ENCODE measurements around the gene ADARB1. TPM values are rescaled to one million over a fixed set of nuclear protein-coding genes. Genes with fewer than 3 reads are reported as not detected.

The ADARB1 gene
- total RNA-seq, 2 experiments from 2014 or later, result 39.6 to 41.9 TPM

DNA sequence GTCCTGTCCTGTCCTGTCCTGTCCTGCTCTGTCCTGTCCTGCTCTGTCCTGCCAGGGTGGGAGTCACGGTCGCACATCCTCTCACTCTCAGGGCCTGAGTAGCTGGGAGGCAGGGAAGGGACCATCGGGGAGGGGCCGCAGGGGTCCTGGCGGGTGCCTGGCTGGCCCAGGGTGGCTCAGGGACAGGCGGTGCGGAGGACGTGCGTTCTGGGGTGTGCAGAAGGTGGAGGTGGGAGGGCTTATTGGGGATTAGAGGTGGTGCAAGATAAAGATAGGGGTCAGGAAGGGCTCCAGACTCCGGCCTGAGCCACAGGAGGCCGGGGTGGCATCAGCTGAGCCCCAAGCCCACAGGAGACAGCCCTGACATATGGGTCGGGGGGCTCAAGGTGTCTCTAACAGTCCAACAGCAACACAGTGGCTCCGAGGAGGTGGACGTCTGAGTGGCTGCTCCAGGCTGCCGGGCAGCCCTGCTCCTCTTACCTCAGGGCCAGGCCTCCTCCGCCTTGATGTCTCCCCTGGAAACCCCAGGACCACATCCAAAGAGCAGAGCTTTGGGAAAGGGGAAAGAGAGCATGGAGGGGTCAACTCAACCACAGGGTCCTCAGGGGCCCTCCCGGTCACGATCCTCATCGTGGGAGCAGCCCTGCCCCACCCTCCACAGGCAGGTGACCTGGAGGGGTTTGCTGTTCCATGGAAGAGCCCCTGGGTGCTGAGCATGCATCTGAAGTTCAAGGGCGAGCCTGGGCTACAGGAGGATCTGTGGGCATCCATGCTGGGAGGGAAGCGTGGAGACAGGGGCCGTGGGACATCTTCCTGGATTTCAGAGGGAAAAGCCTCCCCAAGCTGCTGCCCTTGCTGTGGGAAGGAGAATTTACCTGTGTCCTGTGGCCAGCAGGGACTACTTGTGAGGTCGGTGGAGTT, 39.6 kb upstream of the ADARB1 start:
- H3K27me3 Mint-ChIP-seq, result peaks cover 8% of the 10 kb centered on the region
- H3K4me1 Mint-ChIP-seq, result no peaks in the 10 kb centered on the region
- no peak overlapping the region for H3K4me3 Mint-ChIP-seq
- no peak for DNase-seq
- H3K36me3 Mint-ChIP-seq, result no peaks in the 10 kb centered on the region
- H3K9me3 Mint-ChIP-seq, result peaks cover 15% of the 10 kb centered on the region
- H3K27ac Mint-ChIP-seq, result no peak overlapping the region

DNA sequence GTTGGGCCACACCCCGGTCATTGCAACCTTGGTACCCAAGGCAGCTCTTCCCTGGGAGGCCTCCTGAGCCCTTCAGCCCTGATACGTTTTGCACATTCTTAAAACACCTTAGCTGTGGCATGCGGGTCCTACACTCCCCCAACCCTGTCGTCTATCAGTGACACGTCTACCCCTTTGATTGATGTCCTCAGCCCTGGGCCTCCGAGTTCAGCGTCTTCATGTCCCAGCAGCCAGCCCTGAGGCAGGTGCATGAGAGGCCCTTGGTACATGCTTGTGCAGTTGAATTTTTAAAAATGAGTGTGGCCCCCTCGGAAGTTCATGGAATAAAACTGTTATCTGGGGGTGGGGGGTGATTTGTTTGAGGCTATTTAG, 38.9 kb upstream of the ADARB1 start:
- Mint-ChIP-seq H3K27ac (no peak overlapping the region), H3K4me1 (no peaks in the 10 kb centered on the region), H3K27me3 (peaks cover 8% of the 10 kb centered on the region), H3K9me3 (peaks cover 15% of the 10 kb centered on the region), H3K4me3 (no peak overlapping the region), H3K36me3 (no peaks in the 10 kb centered on the region)
- no peak for DNase-seq

DNA sequence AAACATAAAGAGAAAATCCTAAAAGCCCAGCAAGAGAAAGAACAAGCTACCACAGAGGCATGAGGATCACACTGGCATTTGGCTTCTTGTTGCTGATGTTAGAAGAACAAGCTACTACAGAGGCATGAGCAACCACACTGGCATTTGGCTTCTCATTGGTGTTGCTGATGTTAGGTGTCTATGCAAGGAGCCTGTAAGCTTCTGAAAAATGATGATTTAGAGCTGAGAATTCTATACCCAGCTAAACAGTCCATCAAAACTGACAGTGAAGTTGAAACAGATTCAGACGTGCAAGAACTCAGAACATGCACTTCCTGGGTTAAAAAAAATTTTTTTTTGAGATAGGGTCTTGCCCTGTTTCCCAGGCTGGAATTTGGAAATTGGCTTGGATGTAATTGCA, 37.8 kb upstream of the ADARB1 start:
- H3K4me1 Mint-ChIP-seq, result no peaks in the 10 kb centered on the region
- peaks cover 5% of the 10 kb centered on the region for H3K27me3 Mint-ChIP-seq
- H3K27ac Mint-ChIP-seq, result no peak overlapping the region

DNA sequence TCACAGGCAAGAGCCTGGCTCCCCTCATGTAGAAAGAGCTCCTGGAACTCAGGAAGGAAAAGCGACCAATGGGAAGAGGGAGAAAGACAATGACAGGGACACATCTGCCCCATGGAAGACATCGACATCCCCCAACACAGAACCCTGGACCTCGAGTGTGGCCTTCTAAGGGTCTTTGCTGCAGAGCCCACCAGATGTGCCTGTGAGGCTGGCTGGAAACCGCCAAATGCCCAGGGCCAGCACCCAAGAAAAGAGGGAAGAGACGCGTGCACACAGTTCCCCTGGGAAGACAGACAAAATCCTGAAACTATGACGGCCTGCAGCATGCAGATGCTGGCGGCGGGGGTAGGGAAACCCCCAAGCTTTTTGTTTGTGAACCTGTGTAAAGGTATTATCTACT, 36.4 kb upstream of the ADARB1 start:
- DNase-seq, result no peak
- Mint-ChIP-seq H3K27ac (no peak overlapping the region), H3K27me3 (peaks cover 4% of the 10 kb centered on the region), H3K4me1 (no peaks in the 10 kb centered on the region), H3K4me3 (no peak overlapping the region), H3K36me3 (no peaks in the 10 kb centered on the region), H3K9me3 (peaks cover 15% of the 10 kb centered on the region)

More for the DNA sequence above, 37.8 kb upstream of the ADARB1 start:
- H3K4me3 Mint-ChIP-seq, result no peak overlapping the region
- H3K36me3 Mint-ChIP-seq, result no peaks in the 10 kb centered on the region
- DNase-seq, result no peak
- H3K9me3 Mint-ChIP-seq, result peaks cover 15% of the 10 kb centered on the region

DNA sequence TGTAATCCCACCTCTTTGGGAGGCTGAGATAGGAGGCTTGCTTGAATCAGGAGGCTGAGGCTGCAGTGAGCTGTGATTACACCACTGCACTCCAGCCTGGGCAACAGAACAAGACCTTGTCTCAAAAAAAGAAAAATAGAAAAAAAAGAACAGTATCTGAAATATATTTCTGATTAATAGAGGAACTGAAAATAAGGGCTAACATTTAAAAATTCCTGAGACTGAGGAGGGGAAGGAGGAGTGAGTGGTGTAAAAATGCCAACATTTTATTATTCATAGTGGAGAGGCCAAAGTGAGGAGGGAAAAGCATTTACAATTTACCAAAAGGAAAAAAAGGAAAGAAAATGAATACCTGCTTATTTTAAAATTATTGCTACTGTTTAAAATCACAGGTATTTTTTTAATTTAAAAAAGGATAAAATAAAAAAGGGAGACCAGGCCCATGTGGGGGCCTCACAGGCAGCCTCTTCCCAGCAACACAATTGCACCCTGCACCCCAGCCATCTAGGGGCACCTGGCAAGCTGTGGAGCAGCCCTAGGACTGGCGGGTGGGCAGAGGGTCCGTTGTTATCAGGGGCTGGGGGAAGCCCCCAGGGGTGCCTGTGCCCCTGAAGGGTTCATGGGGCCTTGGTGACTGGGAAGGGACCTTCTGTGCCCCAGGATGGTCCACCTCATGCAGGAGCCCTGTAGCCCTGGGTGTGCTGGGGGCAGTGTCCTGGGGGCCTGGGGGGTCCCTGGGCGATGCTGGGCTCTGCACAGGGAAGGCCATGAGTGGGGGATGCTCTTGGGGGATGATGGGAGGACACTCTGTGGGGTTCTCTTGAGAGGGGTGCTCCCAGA, 34.8 kb upstream of the ADARB1 start:
- H3K36me3 Mint-ChIP-seq, result no peaks in the 10 kb centered on the region

DNA sequence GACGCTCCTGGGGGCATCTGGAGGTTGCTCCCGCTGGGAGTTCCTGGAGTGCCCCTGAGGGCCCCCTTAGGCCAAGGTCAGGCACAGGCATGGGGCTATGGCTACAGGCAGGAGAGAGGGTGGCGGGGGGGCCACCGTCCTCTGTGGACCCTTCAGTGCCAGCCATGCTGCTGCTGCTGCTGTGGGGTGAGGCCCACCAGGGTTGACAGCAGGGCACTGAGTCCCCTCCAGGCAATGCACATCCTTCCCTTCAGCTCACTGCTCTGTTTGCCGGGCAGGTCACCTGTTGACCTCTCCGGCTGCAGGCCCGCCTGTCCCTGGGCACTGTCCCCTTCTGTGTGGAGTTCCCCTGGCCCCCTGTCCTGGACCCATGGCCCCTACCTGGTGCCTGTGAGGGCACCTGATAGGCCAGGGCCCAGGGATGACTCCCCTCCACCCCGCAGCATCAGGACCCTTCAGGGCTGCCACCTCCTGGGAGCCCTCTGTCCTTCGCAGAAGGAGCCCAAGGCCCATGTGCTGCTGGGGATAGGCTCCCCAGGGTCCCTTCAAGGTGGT, 34.1 kb upstream of the ADARB1 start:
- Mint-ChIP-seq H3K4me1 (no peaks in the 10 kb centered on the region), H3K36me3 (no peaks in the 10 kb centered on the region), H3K4me3 (no peak overlapping the region), H3K27me3 (peaks cover 3% of the 10 kb centered on the region), H3K9me3 (peaks cover 15% of the 10 kb centered on the region), H3K27ac (no peak overlapping the region)
- DNase-seq, result no peak

More for the DNA sequence above, 34.8 kb upstream of the ADARB1 start:
- H3K4me3 Mint-ChIP-seq, result no peak overlapping the region
- no peak overlapping the region for H3K27ac Mint-ChIP-seq
- no peaks in the 10 kb centered on the region for H3K4me1 Mint-ChIP-seq
- H3K9me3 Mint-ChIP-seq, result peaks cover 15% of the 10 kb centered on the region
- no peaks in the 10 kb centered on the region for H3K27me3 Mint-ChIP-seq
- no peak for DNase-seq

DNA sequence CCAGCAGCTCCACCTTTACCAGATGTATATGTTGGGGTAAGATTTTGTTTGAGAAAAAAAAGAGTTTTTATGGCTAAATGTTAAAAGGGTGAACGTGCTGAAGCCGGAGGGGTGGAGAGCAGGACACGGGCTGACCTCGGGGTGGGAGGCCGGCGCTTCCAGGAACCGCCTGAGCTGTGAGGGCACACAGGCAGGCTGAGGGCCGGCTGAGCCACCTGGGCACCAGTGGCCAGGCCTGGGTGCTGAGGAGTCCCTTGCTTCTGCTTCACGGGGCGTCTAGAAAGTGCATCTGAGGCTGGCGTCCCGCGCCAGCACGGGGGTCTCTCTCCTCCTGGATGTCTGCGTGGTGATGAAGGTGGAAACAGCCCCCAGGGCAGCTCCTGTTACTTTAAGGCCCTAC, 33.6 kb upstream of the ADARB1 start:
- Mint-ChIP-seq H3K36me3 (no peaks in the 10 kb centered on the region), H3K27ac (no peak overlapping the region), H3K27me3 (peaks cover 4% of the 10 kb centered on the region), H3K9me3 (peaks cover 12% of the 10 kb centered on the region), H3K4me1 (no peaks in the 10 kb centered on the region), H3K4me3 (no peak overlapping the region)
- DNase-seq, result no peak

DNA sequence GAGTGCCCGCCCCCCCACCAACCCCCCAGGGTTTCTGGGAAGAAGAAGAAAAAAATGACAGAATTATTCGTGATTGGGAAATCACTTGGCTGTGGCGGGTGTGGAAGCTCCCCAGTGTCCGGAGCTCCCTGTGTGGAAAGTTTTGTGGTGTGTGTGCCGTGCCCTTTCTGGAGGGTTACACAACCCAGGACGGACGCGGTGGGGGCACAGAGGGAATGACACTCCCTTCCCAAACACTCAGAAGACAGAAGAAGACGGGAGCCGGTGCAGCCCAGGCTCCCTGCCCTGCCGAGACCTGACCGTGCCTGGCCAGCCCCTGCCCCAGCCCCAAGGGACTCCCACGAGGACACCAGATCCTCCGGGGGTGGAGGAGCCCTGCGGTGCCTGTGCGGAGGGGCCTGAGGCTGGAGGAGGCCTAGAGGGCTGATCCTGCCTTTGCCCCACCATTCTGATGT, 33.0 kb upstream of the ADARB1 start:
- no peaks in the 10 kb centered on the region for H3K36me3 Mint-ChIP-seq
- no peak for DNase-seq
- H3K27ac Mint-ChIP-seq, result no peak overlapping the region
- peaks cover 9% of the 10 kb centered on the region for H3K9me3 Mint-ChIP-seq
- no peaks in the 10 kb centered on the region for H3K4me1 Mint-ChIP-seq
- H3K4me3 Mint-ChIP-seq, result no peak overlapping the region
- peaks cover 4% of the 10 kb centered on the region for H3K27me3 Mint-ChIP-seq

DNA sequence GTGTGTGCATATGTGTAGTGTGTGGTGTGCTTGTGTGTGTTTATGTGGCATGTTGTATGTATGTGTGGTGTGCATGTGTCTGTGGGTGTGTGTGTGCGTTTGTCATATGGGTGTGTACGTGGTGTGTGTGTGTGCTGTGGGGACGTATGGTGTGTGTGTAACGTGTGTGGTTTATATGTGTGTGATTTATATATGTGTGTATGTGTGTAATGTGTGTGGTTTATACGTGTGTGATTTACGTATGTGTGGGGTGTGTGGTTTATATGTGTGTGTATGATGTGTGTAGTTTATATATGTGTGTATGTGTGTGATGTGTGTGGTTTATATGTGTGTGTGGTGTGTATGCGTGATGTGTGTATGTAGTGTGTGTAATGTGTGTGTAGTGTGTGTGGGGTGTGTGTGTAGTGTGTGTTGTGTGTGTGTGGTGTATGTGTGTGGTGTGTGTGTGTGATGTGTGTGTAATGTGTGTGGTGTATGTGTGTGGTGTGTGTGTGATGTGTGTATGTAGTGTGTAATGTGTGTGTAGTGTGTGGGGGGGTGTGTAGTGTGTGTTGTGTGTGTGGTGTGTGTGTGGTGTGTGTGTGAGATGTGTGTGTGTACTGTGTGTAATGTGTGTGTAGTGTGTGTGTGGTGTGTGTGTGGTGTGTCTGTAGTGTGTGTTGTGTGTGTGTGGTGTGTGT, 32.3 kb upstream of the ADARB1 start:
- no peak overlapping the region for H3K27ac Mint-ChIP-seq
- H3K27me3 Mint-ChIP-seq, result peaks cover 4% of the 10 kb centered on the region
- no peaks in the 10 kb centered on the region for H3K4me1 Mint-ChIP-seq
- H3K36me3 Mint-ChIP-seq, result no peaks in the 10 kb centered on the region
- H3K9me3 Mint-ChIP-seq, result peaks cover 8% of the 10 kb centered on the region
- DNase-seq, result no peak
- H3K4me3 Mint-ChIP-seq, result no peak overlapping the region

DNA sequence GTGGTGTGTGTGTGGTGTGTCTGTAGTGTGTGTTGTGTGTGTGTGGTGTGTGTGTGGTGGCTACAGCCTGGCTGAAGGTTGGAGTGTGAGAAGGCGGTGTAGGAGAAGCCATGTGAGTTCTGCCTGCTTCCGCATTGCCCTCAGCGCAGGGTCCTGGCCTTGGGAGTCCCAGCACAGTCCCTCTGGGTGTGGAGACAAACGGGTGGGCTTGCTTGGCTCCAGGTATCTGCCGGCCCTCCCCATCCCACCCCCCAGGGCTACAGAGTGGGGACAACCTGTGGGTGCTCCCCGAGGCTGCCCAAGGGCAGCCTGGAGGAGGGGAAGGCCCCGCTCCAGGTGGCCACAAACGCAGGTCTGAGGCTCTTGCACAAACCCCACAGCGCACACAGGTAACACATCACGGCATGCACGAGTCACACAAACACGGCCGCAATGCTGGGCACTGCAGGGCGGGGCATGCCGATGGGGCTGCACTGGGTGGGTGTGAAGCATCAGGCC, 31.7 kb upstream of the ADARB1 start:
- peaks cover 4% of the 10 kb centered on the region for H3K27me3 Mint-ChIP-seq
- no peaks in the 10 kb centered on the region for H3K4me1 Mint-ChIP-seq
- no peak overlapping the region for H3K27ac Mint-ChIP-seq
- no peak overlapping the region for H3K4me3 Mint-ChIP-seq
- no peak for DNase-seq
- no peaks in the 10 kb centered on the region for H3K36me3 Mint-ChIP-seq
- H3K9me3 Mint-ChIP-seq, result peaks cover 11% of the 10 kb centered on the region

DNA sequence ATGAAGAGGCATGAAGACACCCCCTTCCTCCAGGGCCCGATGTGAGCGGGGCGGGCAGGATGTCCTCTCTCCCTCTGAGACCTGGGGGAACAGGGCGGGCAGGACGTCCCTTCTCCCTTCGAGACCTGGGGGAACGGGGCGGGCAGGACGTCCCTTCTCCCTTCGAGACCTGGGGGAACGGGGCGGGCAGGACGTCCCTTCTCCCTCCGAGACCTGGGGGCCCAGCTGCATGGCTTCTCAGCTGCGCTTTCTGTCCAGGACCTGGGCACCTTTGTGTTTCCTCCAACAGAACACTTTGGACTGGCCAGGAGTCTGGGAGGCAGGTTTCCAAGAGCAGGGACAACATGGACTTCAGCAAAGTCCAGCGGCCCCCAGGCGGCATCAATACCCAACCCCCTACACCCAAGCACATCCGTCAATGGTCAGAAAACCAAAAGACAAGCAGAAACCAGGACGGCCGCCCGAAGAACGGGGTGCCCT, 30.8 kb upstream of the ADARB1 start:
- DNase-seq, result no peak
- Mint-ChIP-seq H3K27me3 (peaks cover 11% of the 10 kb centered on the region), H3K36me3 (no peaks in the 10 kb centered on the region), H3K4me3 (no peak overlapping the region), H3K4me1 (no peaks in the 10 kb centered on the region), H3K9me3 (peaks cover 11% of the 10 kb centered on the region), H3K27ac (no peak overlapping the region)

DNA sequence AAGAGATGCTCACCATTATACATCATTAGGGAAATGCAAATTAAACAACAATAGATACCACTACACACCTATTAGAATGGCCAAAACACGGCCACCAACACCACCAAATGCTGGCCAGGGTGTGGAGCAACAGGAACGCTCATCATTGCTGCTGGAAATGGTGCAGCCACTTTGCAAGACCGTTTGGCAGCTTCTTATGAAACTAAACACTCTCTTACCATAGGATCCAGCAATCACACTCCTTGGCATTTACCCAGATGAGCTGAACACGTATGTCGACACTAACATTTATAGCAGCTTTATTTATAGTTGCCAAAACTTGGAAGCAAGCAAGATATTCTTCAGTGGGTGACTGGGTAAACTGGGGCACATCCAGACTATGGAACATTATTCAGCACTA, 28.9 kb upstream of the ADARB1 start:
- Mint-ChIP-seq H3K36me3 (no peaks in the 10 kb centered on the region), H3K9me3 (peaks cover 11% of the 10 kb centered on the region), H3K27ac (no peak overlapping the region), H3K27me3 (peaks cover 14% of the 10 kb centered on the region), H3K4me1 (no peaks in the 10 kb centered on the region), H3K4me3 (no peak overlapping the region)
- DNase-seq, result no peak

DNA sequence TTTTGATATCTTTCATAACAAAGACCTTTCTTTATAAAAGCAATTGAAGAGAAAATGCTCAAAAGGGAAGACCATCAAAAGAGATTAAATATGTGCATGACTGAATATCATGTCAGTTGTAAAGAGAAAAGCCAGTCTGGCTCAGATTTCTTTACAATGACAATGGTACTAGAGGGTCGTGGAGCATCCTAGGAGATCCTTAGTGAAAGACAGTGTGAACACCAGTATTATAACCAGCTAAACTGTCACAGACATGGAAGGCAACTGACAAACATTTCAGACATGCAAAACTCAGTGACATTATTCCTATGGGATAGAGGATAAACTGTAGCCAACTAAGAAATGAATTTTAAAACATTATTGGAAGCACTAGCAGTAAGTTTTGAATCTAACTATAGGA, 27.1 kb upstream of the ADARB1 start:
- no peak overlapping the region for H3K4me3 Mint-ChIP-seq

DNA sequence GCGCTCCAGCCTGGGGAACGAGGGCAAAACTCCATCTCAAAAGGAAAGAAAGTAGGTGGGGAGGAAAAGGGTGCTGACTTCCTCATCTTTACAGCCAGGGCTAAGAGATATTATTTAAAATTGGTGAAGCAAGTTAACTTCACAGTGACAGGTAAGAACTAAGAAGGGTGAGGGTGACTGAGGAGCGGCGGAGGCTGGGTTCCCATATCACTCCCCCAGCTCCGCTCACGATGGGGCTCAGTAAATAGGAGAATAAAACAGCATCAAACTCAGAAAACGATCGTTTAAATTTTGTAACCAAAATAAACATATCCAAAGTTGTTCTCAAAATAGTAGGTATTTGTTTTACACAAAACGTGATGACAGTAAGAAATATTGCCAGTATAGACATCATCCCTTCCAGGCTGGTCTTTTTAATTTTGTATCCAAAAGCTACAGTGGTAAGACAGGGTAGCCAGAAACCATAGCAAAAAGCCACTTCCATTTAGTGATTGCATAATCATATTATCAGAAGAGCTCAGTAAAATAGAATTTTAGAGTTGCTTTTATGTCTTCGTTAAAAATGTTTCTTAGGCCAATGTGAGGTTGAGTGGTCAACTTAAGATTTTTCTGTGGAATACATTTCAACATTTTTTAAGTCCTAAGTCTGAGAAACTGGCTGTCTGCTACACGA, 26.2 kb upstream of the ADARB1 start:
- H3K4me3 Mint-ChIP-seq, result no peak overlapping the region
- DNase-seq, result no peak
- H3K36me3 Mint-ChIP-seq, result no peaks in the 10 kb centered on the region
- no peak overlapping the region for H3K27ac Mint-ChIP-seq
- peaks cover 14% of the 10 kb centered on the region for H3K27me3 Mint-ChIP-seq
- no peaks in the 10 kb centered on the region for H3K4me1 Mint-ChIP-seq
- peaks cover 11% of the 10 kb centered on the region for H3K9me3 Mint-ChIP-seq

More for the DNA sequence above, 27.1 kb upstream of the ADARB1 start:
- Mint-ChIP-seq H3K4me1 (no peaks in the 10 kb centered on the region), H3K27ac (no peak overlapping the region), H3K36me3 (no peaks in the 10 kb centered on the region), H3K27me3 (peaks cover 14% of the 10 kb centered on the region), H3K9me3 (peaks cover 11% of the 10 kb centered on the region)
- DNase-seq, result no peak
